GM18505 (cell line): ENCODE data around the gene LETM1.

Experiments used
- ATAC-seq: cut with Tn5 transposase; IDR thresholded peaks from one replicate; pipeline ENCODE4 v1.9.1; 2021; ENCODE audit not compliant: unreplicated experiment
- POLR2A ChIP-seq: IDR thresholded peaks from 4 replicates; pipeline ENCODE4 v1.6.1; 2011; ENCODE audit warnings: borderline replicate concordance; ENCODE audit not compliant: insufficient read depth, insufficient read length; ENCODE audit errors: extremely low read depth

The LETM1 gene

DNA sequence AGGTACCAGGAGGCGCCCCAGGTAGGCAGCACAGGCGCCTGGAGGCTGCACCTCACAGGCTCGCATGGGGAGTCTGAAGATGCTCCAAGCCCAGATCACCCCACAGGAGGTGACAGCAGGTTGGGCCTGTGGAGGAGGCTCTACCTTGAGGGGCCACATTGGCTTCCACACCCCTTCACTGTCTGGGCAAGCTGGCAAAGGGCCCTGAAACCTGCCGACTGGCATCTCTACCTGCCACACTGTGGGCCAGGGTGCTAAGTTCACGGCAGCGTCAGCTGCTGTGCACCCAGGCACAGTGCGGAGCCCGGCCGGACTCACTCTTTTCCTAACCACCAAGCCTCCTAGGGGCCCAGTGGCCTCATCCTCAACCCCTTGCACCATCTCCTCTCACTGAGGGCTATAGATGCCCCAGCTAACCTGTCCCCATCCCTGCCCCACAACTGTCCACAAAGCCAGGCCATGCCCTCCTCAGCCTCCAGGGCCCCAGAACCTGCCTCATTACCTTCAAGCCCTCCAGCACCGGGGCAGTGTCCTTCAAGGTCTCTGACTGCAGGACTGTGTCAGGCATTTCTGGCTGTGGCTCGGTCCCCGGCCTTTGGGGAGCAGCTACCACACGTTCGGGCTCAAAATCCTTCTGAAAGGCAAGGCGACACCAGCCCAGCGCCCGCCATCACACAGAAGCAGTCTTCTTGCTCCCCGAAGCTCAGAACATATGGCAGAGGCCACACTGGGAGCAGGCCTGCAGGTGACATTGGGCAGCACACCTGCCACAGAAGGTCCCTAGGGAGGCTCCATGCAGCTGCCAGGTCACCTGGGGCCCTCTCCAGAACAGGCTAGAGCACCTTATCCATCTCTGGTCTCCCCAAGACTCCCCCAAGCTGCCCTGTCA lies 34.0 kb downstream of the LETM1 start:
- ATAC-seq, result no peak
- no peak for TF ChIP-seq POLR2A

DNA sequence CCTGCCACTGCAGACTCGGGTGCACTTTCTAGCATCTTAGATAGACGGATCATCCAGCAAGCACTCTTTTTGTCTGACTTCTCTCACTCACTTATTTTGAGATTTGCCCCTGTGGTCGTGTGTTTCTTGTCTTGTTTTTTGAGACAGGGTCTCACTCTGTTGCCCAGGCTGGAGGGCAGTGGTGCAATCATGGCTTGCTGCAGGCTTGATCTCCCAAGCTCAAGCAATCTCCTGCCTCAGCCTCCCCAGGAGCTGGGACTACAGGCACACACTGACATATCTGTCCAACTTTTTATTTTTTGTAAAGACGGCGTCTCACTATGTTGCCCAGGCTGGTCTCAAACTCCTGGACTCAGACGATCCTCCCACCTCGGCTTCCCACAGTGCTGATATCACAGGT lies 36.1 kb downstream of the LETM1 start:
- ATAC-seq, result no peak
- TF ChIP-seq POLR2A, result no peak

DNA sequence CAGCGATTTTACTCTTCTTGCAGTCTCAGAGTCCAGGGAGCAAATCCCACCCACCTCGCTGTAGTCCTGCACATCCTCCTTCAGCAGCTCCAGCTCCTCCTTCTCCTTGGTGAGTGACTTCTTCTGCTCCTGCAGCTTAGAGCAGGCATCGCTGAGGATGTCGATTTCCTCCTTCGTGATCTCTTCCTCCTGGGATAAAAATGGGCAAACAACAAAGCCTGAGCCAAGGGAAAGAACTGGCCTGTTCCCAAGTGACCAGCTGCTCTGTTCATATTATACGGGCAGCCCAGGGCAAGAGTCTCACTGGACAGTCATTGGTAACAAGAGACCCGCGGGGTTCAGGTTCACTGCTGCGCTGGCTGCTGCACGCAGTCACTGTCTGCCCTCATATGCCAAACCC lies 36.7 kb downstream of the LETM1 start:
- ATAC-seq, result no peak
- TF ChIP-seq POLR2A, result no peak

DNA sequence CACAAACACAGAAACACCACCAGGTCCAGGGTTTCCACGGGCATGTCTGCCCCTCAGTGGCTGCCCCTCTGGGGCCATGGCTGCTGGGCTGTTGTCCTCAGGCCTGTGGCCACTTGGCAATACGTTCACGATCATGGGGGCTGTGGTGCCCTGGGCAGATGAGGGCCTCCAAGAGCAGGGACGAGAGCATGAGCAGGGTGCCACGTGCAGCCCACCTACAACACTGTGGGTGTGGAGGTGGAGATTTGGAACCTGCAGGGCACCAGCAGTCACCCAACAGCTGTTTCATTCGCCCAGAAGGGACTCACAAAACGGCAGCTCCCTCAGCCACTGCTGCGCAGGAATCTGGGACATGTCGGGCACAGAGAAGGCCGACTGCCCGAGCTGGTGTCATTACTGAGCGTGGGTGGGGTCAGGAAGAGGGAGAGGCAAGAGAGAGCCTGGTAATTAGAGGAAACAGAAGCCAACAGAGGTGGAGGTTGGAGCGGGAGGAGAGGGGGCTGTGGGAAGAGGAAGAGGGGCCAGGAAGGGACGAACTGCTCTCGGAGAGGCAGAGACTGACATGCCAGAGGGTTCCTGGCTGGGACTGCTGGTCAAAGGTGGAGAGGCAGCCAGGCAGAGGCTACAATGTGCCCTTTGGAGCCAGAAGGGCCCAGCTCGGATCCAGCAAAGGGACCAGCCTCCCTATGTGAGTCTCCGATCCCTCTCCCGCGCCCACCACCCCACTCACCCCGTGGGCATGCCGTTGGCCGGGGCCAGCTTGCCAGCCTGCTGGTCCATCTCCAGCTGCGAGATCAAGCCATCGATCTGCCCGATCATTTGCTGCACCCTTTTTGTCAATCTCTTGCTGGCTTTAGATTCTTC lies 39.7 kb downstream of the LETM1 start:
- TF ChIP-seq POLR2A, result no peak
- no peak for ATAC-seq

DNA sequence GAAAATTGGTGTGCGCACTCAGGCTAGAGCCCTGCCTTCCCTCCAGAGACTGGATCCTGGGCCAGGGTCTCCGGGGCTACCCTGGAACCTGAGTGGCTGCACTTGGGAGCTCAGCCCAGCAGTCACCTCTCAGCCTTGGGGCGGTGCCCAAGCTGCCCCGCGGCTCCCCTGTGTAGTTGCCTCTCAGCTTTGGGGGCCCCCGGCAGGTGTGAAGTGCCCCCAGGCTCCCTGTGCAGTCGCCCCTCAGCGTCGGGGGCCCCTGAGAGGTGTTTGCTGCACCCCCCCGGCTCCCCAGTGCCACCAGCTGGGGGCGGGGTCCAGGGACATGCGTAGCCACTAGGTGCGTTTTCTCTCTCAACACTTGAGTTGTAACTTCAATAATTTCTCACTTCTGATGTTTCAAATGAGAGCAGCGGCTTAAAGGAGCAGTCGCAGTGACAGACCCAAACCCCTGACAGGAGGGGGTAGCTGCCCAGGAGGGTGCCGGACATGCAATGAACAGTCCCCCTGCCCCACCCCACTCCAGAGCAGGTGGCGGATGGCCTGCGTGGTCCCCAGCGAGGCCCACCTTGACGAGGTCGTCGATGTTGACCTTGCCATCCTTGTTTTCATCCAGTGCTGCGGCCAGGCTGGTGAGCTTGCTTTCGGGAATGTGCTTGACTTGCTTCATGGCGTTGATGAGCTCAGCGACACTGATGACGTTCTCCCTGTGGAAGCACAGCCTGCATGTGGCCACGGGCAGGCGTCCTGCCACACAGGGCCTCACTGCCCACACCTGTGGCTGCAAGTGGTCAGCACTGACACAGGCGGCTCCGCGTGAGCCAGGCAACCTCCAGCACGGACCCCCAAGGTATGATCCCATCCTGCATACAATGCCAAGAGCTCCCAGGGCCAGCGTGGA lies 40.6 kb downstream of the LETM1 start:
- TF ChIP-seq POLR2A, result no peak
- no peak for ATAC-seq

DNA sequence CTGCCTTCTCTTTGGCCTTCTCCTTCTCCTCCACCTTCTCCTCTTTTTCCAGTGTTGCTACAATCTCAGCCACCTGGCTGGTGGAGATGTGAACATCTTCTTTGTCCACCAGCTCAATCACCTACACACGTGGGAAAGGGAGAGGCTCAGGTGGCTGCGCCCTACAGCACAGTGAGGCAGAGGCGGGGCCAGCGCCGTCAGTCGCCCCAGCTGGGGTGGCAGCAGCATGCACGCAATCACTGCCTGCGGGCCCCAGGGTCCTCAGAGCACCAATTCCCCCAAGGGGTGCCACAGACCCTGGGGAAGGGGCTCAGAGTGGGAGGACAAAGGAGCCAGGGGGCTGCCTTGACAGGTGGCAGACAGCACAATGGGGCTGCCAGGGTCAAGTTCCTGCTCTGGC lies 41.5 kb downstream of the LETM1 start:
- ATAC-seq, result no peak
- no peak for TF ChIP-seq POLR2A

DNA sequence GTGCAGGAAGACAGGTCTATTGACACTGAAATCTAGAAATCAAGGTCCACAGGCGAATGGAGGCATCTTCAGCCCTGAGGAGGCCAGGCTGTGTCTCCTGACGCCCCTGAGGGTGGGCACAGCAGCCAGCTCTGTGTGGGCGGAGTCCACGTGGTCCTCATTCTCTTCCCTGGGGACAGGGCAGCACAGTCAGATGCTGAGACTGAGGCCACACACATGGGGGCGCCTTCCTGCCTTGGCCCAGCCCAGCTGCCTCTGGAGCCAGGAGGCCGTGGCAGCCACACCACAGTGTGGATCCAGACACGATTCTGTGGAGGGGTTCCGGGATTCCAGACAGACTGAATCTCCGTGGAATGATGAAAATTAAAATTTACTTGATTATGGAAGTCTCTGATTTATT lies 42.0 kb downstream of the LETM1 start:
- TF ChIP-seq POLR2A, result no peak
- ATAC-seq, result no peak

DNA sequence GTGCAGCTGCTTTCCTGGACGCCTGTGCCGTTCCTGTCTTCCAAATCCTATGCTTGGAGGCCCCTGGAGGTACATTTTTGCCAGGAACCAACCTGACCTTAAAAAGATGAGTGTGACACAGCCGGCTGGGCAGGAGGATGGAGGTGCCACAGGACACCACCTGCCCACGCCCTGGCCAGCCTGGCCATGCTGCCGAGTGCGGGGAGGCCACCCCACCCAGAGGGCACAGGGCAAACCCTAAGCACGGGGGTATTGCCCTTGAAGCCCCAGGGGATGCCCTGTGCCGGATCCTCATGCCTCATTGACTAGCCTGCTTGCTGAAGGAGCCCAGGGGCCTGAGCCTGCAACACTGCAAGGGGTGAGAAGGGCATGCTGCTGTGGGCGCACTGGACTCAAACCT lies 42.7 kb downstream of the LETM1 start:
- no peak for ATAC-seq
- TF ChIP-seq POLR2A, result no peak

DNA sequence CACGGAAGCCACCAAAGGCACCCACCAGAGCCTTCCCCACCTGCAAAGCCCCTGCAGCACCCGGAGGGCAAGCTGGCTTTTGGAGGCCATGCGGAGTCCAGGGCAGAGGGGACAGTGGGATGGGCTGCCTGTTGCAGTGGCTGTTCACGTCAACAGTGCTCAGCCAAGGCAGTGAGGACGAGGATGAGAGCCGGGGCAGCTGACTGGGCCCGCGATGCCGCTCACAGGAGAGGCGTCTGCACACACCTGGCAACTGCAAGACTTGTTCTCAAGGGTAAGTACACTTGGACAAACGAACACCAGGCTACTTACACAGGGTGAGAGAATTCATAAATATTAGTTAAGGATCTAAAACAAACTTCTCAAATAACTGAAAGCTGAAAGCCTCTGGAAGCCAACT lies 43.2 kb downstream of the LETM1 start:
- TF ChIP-seq POLR2A, result no peak
- ATAC-seq, result no peak

DNA sequence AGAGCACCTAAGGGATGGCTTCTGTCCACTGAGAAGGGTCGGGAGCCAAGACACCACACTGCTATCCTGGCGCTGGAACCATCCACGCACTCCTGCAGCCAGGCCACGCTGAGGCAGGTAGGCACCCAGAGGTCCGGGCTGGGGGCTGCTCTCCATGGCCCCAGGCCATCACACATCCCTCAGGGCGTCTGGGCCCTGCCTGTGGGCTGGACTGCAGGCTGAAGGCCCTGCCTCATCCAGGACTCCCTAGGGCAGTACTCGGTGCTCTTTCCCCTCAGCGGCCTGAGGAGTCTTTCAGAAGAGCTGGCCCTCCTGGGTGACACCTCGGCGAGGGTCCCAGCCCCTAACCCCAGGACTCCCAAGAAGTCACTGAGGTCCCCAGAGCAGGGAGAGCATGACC lies 45.2 kb downstream of the LETM1 start:
- no peak for ATAC-seq
- no peak for TF ChIP-seq POLR2A

DNA sequence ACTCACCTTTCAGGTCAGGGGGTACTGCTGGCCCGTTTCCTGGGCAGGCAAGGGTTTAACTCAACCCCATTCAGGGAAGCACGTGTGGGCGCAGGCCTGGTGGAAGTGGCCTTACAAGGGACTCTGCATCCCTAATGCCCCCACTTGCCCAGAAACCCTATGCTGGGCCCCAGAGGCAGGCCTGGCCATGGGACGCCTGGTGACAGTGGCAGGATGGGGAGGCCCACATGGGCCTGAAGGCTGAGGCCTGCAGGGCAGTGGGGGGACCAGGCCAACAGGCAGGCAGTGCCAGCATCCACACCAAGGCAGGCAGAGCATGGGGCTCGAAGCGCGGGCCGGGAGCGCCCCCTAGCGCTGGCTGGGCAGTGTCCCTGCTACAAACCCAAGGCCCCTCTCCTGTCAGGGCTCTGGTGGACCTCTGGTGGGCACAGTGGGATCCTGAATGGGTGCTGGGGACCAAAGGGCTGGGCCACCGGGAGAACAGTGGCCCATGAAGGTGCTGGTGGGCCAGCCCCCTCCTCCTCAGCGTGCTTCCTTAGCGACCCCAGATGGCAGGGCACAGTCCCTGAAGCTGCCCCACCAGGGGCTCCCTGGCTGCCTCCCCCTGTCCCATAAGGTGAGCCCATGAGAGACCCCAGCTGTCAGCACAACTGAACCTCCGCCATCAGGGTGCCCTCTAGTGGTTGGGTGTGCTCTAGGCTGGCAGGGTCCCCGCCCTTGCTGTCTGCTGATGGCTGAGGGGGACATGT lies 46.0 kb downstream of the LETM1 start:
- no peak for TF ChIP-seq POLR2A
- ATAC-seq, result no peak
